ENCODE data around the gene ACTC1. TPM values are rescaled to one million over a fixed set of nuclear protein-coding genes. Genes with fewer than 3 reads are reported as not detected.
"Not testable (repeated sequence)": the region's sequence is repeated elsewhere in the genome, so short reads cannot be mapped to it uniquely, and the experiment has no call there.

The ACTC1 gene
- total and polyA plus RNA-seq, 5 experiments from 2014 or later, result not detected

DNA sequence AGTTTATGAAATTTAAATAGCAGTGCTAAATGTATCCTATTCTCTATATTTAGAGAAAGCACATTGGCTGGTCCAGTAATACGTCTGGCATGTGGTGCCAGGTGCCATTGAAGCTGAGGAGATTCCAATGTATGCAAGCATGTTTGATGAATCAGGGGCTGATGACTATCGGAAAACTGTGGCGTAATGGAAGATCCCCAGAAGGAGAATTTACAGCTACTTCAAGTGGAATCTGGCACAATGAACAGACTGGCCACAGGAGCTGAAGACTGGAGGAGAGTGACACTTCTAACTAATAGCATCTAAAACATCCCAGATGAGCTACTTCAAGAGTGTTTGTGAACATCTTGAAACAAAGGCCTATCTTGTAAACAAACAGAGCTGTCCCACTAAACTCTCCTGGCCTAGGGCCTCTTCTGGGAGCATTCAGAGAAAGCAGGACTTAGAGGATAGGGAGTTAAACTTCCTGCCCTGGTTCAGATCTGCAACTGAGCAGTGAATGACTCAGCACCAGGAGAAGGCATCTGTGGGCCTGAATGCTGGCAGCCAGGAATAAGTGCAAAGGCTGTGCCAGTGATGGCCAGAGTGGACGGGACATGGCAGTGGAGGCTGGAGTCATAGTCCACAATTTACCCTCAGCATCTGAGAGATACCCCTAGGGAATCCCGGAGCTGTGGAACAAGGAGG is 15.2 kb upstream of the ACTC1 start:
- peaks cover 0 to 16% (median 7%) of the 10 kb centered on the region in 9 donors for H3K9me3 Mint-ChIP-seq
- no peaks in the 10 kb centered on the region for H3K4me1 Mint-ChIP-seq
- H3K36me3 Mint-ChIP-seq, result peaks cover 0 to 10% (median 2%) of the 10 kb centered on the region in 3 donors
- no peak for DNase-seq
- no peak overlapping the region for H3K4me3 Mint-ChIP-seq
- no peak overlapping the region for H3K27ac Mint-ChIP-seq
- POLR2A ChIA-PET, result no interaction called here
- H3K27me3 Mint-ChIP-seq, result peaks cover 16 to 67% (median 25%) of the 10 kb centered on the region in 5 donors
- ATAC-seq, result no peak

DNA sequence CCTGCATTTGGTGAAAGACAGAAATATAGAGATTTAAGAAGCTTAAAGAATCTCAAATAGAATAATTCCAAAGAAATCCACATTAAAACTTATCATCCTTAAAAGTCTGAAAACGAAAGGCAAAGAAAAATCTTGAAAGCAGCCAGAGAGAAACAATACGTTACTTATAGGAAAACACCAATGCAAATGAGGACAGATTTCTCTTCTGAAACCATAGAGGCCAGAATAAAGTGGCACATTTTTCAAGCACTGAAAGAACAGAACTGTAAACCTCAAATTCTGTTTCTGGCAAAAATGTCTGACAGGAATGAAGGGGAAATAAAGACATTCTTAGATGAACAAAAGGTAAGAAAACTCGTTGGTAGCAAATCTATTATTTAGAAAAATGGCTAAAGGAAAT is 13.8 kb upstream of the ACTC1 start:
- peaks cover 0 to 10% (median 2%) of the 10 kb centered on the region in 3 donors for H3K36me3 Mint-ChIP-seq
- POLR2A ChIA-PET, result no interaction called here
- no peaks in the 10 kb centered on the region for H3K4me1 Mint-ChIP-seq
- H3K9me3 Mint-ChIP-seq, result peaks cover 0 to 16% (median 7%) of the 10 kb centered on the region in 9 donors
- no peak overlapping the region for H3K27ac Mint-ChIP-seq
- no peak overlapping the region for H3K4me3 Mint-ChIP-seq
- peaks cover 16 to 60% (median 28%) of the 10 kb centered on the region in 5 donors for H3K27me3 Mint-ChIP-seq
- ATAC-seq, result no peak
- no peak for DNase-seq

- Mint-ChIP-seq H3K4me1 (no peaks in the 10 kb centered on the region), H3K27ac (no peak overlapping the region), H3K4me3 (no peak overlapping the region), H3K9me3 (peaks cover 0 to 16% (median 7%) of the 10 kb centered on the region in 9 donors), H3K27me3 (peaks cover 11 to 58% (median 23%) of the 10 kb centered on the region in 5 donors), H3K36me3 (peaks cover 0 to 10% (median 2%) of the 10 kb centered on the region in 3 donors)
- DNase-seq (no peak), ATAC-seq (no peak)
- POLR2A ChIA-PET, result no interaction called here
Observed at GRCh38 chr15:34808016-34808415, 12.7 kb upstream of the ACTC1 start.

GRCh38 chr15:34807241-34807640 is 11.9 kb upstream of the ACTC1 start:
- H3K36me3 Mint-ChIP-seq, H3K4me3 Mint-ChIP-seq, DNase-seq, H3K4me1 Mint-ChIP-seq, POLR2A ChIA-PET, H3K27ac Mint-ChIP-seq, ATAC-seq: not testable (repeated sequence)
- peaks cover 10 to 55% (median 20%) of the 10 kb centered on the region in 5 donors for H3K27me3 Mint-ChIP-seq
- peaks cover 0 to 16% (median 7%) of the 10 kb centered on the region in 9 donors for H3K9me3 Mint-ChIP-seq

GRCh38 chr15:34804776-34805175 is 9.4 kb upstream of the ACTC1 start:
- H3K27me3 Mint-ChIP-seq, result peaks cover 9 to 48% (median 16%) of the 10 kb centered on the region in 5 donors
- peaks cover 0 to 10% (median 2%) of the 10 kb centered on the region in 3 donors for H3K36me3 Mint-ChIP-seq
- no peaks in the 10 kb centered on the region for H3K4me1 Mint-ChIP-seq
- peaks cover 0 to 16% (median 7%) of the 10 kb centered on the region in 9 donors for H3K9me3 Mint-ChIP-seq
- POLR2A ChIA-PET, result no interaction called here
- H3K4me3 Mint-ChIP-seq, result no peak overlapping the region
- DNase-seq (no peak), ATAC-seq (no peak)
- no peak overlapping the region for H3K27ac Mint-ChIP-seq

- no peak overlapping the region for H3K4me3 Mint-ChIP-seq
- peaks cover 0 to 10% (median 2%) of the 10 kb centered on the region in 3 donors for H3K36me3 Mint-ChIP-seq
- H3K27me3 Mint-ChIP-seq, result peaks cover 8 to 48% (median 20%) of the 10 kb centered on the region in 5 donors
- H3K4me1 Mint-ChIP-seq, result no peaks in the 10 kb centered on the region
- DNase-seq, result no peak
- POLR2A ChIA-PET, result no interaction called here
- H3K27ac Mint-ChIP-seq, result no peak overlapping the region
- ATAC-seq, result no peak
- H3K9me3 Mint-ChIP-seq, result peaks cover 0 to 16% (median 7%) of the 10 kb centered on the region in 9 donors
Observed at GRCh38 chr15:34804113-34804512, 8.8 kb upstream of the ACTC1 start.

- POLR2A ChIA-PET, result no interaction called here
- Mint-ChIP-seq H3K9me3 (peaks cover 0 to 16% (median 7%) of the 10 kb centered on the region in 9 donors), H3K27me3 (peaks cover 8 to 44% (median 25%) of the 10 kb centered on the region in 5 donors), H3K27ac (no peak overlapping the region), H3K4me3 (no peak overlapping the region), H3K4me1 (no peaks in the 10 kb centered on the region), H3K36me3 (peaks cover 0 to 10% (median 2%) of the 10 kb centered on the region in 3 donors)
- DNase-seq, result no peak
- ATAC-seq, result no peak
Observed at GRCh38 chr15:34802803-34803750, 7.7 kb upstream of the ACTC1 start.

DNA sequence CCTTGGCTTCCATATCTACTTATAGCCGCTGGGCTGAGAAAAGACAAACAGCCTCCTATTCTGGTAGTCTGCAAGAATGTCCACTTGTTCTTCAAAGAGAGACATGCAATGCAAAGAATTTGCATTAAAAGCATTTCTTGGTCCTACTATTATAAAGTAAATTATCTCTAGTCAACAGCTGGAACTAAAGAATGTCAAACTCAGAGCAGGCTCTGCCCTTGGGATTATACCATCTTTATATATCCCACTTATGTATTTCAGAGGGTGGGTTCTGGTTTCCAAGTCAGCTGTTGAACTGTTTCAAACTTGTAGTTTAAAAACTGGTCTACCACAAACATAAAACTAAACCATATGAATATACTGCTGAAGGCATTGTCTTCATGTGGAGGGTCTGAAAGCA is 7.0 kb upstream of the ACTC1 start:
- no peaks in the 10 kb centered on the region for H3K4me1 Mint-ChIP-seq
- no peak overlapping the region for H3K4me3 Mint-ChIP-seq
- H3K27me3 Mint-ChIP-seq, result peaks cover 13 to 49% (median 27%) of the 10 kb centered on the region in 5 donors
- no peak overlapping the region for H3K27ac Mint-ChIP-seq
- peaks cover 0 to 12% (median 7%) of the 10 kb centered on the region in 9 donors for H3K9me3 Mint-ChIP-seq
- POLR2A ChIA-PET, result no interaction called here
- DNase-seq, result no peak
- no peak for ATAC-seq
- peaks cover 0 to 10% (median 2%) of the 10 kb centered on the region in 3 donors for H3K36me3 Mint-ChIP-seq

- POLR2A ChIA-PET, result no interaction called here
- H3K36me3 Mint-ChIP-seq, result no peaks in the 10 kb centered on the region
- ATAC-seq (no peak), DNase-seq (no peak)
- no peak overlapping the region for H3K4me3 Mint-ChIP-seq
- H3K4me1 Mint-ChIP-seq, result peaks cover 0 to 4% (median 2%) of the 10 kb centered on the region in 4 donors
- peaks cover 0 to 2% (median 0%) of the 10 kb centered on the region in 9 donors for H3K9me3 Mint-ChIP-seq
- peak overlapping the region in 1 of 10 donors; percentile 65 for H3K27ac Mint-ChIP-seq
- H3K27me3 Mint-ChIP-seq, result peaks cover 15 to 67% (median 43%) of the 10 kb centered on the region in 5 donors
Observed at GRCh38 chr15:34799149-34800101, 4.1 kb upstream of the ACTC1 start.

GRCh38 chr15:34796847-34797435 is 1.6 kb upstream of the ACTC1 start:
- POLR2A ChIA-PET, result no interaction called here
- H3K4me1 Mint-ChIP-seq, result peaks cover 0 to 8% (median 3%) of the 10 kb centered on the region in 4 donors
- H3K27me3 Mint-ChIP-seq, result peaks cover 29 to 81% (median 63%) of the 10 kb centered on the region in 5 donors
- no peak overlapping the region for H3K27ac Mint-ChIP-seq
- no peaks in the 10 kb centered on the region for H3K36me3 Mint-ChIP-seq
- no peak for ATAC-seq
- no peak overlapping the region for H3K4me3 Mint-ChIP-seq
- H3K9me3 Mint-ChIP-seq, result peaks cover 0 to 2% (median 0%) of the 10 kb centered on the region in 9 donors
- DNase-seq, result no peak

DNA sequence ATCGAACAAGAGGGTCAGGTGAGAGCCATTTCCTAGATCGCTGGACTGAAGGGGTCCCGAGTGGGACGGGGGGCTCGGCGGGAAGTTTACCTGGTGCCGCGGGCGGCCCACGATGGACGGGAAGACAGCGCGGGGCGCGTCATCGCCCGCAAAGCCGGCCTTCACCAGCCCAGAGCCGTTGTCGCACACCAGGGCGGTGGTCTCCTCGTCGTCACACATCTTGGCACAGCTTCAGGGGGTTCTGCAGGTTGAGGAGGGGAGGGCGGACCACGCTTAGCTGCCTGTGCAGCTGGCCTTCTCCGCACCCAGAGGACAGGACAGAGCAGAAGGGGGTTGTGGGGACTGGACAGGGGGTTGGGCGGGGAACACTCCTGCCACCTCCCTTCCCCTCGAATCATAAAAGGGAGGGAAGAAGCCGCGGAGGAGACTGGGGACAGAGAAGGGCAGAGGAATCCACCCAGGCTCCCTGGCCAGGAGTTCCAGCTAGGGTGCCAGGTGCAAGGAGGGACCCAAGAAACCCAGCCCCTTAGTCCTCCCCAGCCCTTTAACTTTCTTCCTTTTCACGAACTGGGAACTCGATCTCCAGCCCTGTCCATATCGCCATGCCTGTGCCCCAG is 651 bp downstream of the ACTC1 start:
- Mint-ChIP-seq H3K9me3 (peaks cover 0 to 2% (median 0%) of the 10 kb centered on the region in 9 donors), H3K4me3 (no peak overlapping the region), H3K27ac (no peak overlapping the region), H3K27me3 (peaks cover 27 to 90% (median 65%) of the 10 kb centered on the region in 5 donors), H3K4me1 (peaks cover 0 to 8% (median 3%) of the 10 kb centered on the region in 4 donors), H3K36me3 (no peaks in the 10 kb centered on the region)
- ATAC-seq, result no peak
- POLR2A ChIA-PET, result no interaction called here
- DNase-seq, result no peak

Measured in naive thymus-derived CD8-positive, alpha-beta T cell (primary cell).